Measurements from ENCODE around the gene MCM3. TPM values are rescaled to one million over a fixed set of nuclear protein-coding genes. Genes with fewer than 3 reads are reported as not detected.

MCM3 gene
- total and polyA plus RNA-seq, 7 experiments from 2014 or later: 20.3 to 157 (median 47.9) TPM

DNA sequence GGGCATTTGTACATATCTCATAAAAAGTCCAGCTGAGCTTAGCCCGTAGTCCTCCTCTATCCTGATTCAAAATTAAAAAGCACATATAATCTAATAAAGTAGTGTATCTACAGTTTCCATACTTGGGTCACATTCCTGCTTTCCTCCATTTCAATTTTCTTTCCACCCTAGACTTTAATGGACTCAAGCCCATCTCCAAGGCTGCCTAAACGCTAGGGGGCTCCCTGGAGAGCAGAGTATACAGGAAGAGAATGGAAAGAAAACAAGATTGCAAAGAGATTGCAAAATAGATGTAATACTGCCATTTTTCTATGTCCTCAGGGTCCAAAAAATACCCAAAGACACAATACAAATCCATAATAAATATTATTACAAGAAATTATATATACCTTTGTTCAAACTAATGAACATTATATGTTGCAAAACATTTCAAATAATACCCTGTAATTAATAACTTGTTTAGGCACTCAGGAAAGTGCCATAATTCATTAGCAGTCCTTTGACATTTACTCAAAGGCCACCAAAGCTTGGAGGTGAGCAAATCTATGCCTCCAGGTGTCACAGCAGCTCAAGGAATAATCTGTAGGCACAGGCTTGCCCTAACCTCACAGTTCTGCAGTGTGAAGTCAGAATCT is 2.4 kb upstream of the MCM3 start:
- intact Hi-C loops (cut with micrococcal nuclease): loop anchor here (1.0 to 5.0 kb wide), 12 partner anchors 9 to 710 kb away; partner anchors contain the start of genes GSTA4 (in 1 of the 2) and PAQR8 (in 1 of the 2)
- Histone ChIP-seq H3K27me3 (ENCODE audit: control insufficient read depth in 2 of 2, insufficient read depth in 2 of 2, low read length in 2 of 2) (no peaks in the 10 kb centered on the region), H3K4me3 (ENCODE audit: low read length) (no peak overlapping the region), H3K4me1 (ENCODE audit: control insufficient read depth in 2 of 2, insufficient read depth in 2 of 2, low read length in 2 of 2) (peaks cover 32 to 33% of the 10 kb centered on the region in 2 donors), H3K9me3 (ENCODE audit: control insufficient read depth in 2 of 3, low read length in 3 of 3) (no peaks in the 10 kb centered on the region), H3K36me3 (ENCODE audit: control insufficient read depth in 2 of 3, insufficient read depth in 3 of 3, low read length in 3 of 3) (peaks cover 0 to 8% (median 0%) of the 10 kb centered on the region in 3 experiments), H3K27ac (ENCODE audit: low read depth, low read length) (peak overlapping the region; percentile 74)
- Mint-ChIP-seq H3K27ac (peak overlapping the region in 7 of 9 donors; percentile 54 to 90 (median 77)), H3K27me3 (no peaks in the 10 kb centered on the region), H3K4me1 (peaks cover 24 to 62% (median 42%) of the 10 kb centered on the region in 7 donors), H3K36me3 (peaks cover 5 to 13% (median 7%) of the 10 kb centered on the region in 5 donors), H3K9me3 (no peaks in the 10 kb centered on the region), H3K4me3 (peak overlapping the region in 7 of 10 donors; percentile 10 to 52 (median 41))
- POLR2A ChIA-PET: interaction anchor here (0.7 to 6.3 kb wide), 13 partner anchors 18 to 778 kb away, joined by 3 to 92 read pairs (median 13); partner anchors contain the start of genes EFHC1, FBXO9 and PAQR8
- DNase-seq (peak in 8 of 9 donors; percentile 38 to 71 (median 56)), ATAC-seq (no peak)
- CTCF ChIA-PET: interaction anchor here (0.6 to 5.1 kb wide), 15 partner anchors 13 to 890 kb away, joined by 3 to 88 read pairs (median 8); partner anchors contain the start of genes EFHC1 and PAQR8

DNA sequence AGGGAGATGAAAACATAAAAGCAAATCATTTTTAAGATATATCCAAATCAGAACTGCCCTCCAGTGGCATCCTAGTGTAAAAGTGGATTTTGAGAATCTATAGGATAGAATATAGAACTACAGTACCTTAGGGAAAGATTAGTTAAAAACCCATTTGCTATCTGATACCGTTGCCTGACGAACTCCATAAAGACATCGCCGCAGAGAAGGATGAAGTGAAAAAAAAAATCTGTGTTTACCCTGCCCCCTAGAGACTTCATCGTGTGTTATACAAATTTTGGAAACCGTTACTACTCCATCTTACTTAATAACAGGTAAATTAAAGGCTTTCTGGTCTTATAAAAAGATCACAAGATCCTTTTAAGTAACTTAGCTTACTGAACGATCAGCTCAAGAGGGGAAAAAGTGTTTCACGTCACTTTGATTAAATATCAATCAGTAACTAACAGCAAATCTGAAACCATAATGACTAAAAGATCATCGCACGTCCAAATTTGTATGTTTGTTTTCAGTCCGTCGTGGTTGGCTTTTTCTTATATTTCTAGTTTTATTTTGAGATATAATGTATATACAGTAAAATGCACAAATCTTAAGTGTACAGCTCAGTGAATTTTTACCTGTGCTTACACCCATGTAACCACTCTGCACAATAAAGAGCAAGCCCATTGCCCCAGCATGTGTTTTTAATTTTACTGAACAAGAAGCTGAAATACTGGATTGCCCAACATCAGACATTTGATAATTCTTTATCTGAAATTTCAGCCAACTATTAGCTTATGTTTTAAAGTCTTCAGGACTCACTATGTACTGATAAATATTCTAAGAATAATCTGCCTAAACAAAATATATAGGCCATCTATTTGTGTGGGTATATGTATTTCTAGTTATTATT is 881 bp upstream of the MCM3 start:
- Histone ChIP-seq H3K27ac (ENCODE audit: low read depth, low read length) (peak overlapping the region; percentile 74), H3K4me3 (ENCODE audit: low read length) (peak overlapping the region; percentile 77), H3K4me1 (ENCODE audit: control insufficient read depth in 2 of 2, insufficient read depth in 2 of 2, low read length in 2 of 2) (peaks cover 32 to 33% of the 10 kb centered on the region in 2 donors), H3K27me3 (ENCODE audit: control insufficient read depth in 2 of 2, insufficient read depth in 2 of 2, low read length in 2 of 2) (no peaks in the 10 kb centered on the region), H3K36me3 (ENCODE audit: control insufficient read depth in 2 of 3, insufficient read depth in 3 of 3, low read length in 3 of 3) (peaks cover 0 to 21% (median 0%) of the 10 kb centered on the region in 3 experiments), H3K9me3 (ENCODE audit: control insufficient read depth in 2 of 3, low read length in 3 of 3) (no peaks in the 10 kb centered on the region)
- DNase-seq (peak in 1 of 9 donors; percentile 40), ATAC-seq (peak; percentile 41)
- Mint-ChIP-seq H3K27me3 (no peaks in the 10 kb centered on the region), H3K27ac (peak overlapping the region in 1 of 9 donors; percentile 36), H3K4me1 (peaks cover 23 to 57% (median 46%) of the 10 kb centered on the region in 7 donors), H3K9me3 (no peaks in the 10 kb centered on the region), H3K4me3 (no peak overlapping the region), H3K36me3 (peaks cover 5 to 24% (median 19%) of the 10 kb centered on the region in 5 donors)
- intact Hi-C loops (cut with micrococcal nuclease): loop anchor here (1.0 to 5.0 kb wide), 7 partner anchors 23 to 712 kb away; partner anchors contain the start of gene GSTA4 (in 1 of the 2)
- ChIA-PET POLR2A (interaction anchor here (0.6 to 6.3 kb wide), 32 partner anchors 11 to 780 kb away, joined by 3 to 92 read pairs (median 6); partner anchors contain the start of genes EFHC1, FBXO9, GSTA4 and PAQR8), CTCF (interaction anchor here (0.6 to 5.1 kb wide), 21 partner anchors 8 to 1076 kb away, joined by 3 to 88 read pairs (median 5); partner anchors contain the start of genes EFHC1, PAQR8 and TRAM2)

GRCh38 chr6:52284131-52284459 is 447 bp downstream of the MCM3 start:
- Mint-ChIP-seq H3K27me3 (no peaks in the 10 kb centered on the region), H3K4me1 (peaks cover 22 to 56% (median 46%) of the 10 kb centered on the region in 7 donors), H3K4me3 (no peak overlapping the region), H3K36me3 (peaks cover 5 to 27% (median 26%) of the 10 kb centered on the region in 5 donors), H3K9me3 (no peaks in the 10 kb centered on the region), H3K27ac (peak overlapping the region in 4 of 9 donors; percentile 28 to 53 (median 30))
- ChIA-PET CTCF (interaction anchor here (1.6 to 5.1 kb wide), 6 partner anchors 78 to 378 kb away, joined by 5 to 88 read pairs (median 22); partner anchors contain the start of gene PAQR8), POLR2A (interaction anchor here (0.6 to 6.3 kb wide), 11 partner anchors 9 to 136 kb away, joined by 3 to 92 read pairs (median 14); partner anchors contain the start of genes EFHC1 and PAQR8)
- Histone ChIP-seq H3K4me1 (ENCODE audit: control insufficient read depth in 2 of 2, insufficient read depth in 2 of 2, low read length in 2 of 2) (peaks cover 32 to 33% of the 10 kb centered on the region in 2 donors), H3K27me3 (ENCODE audit: control insufficient read depth in 2 of 2, insufficient read depth in 2 of 2, low read length in 2 of 2) (no peaks in the 10 kb centered on the region), H3K36me3 (ENCODE audit: control insufficient read depth in 2 of 3, insufficient read depth in 3 of 3, low read length in 3 of 3) (peaks cover 6 to 34% (median 7%) of the 10 kb centered on the region in 3 experiments), H3K4me3 (ENCODE audit: low read length) (peak overlapping the region; percentile 77), H3K27ac (ENCODE audit: low read depth, low read length) (peak overlapping the region; percentile 74), H3K9me3 (ENCODE audit: control insufficient read depth in 2 of 3, low read length in 3 of 3) (no peaks in the 10 kb centered on the region)
- ATAC-seq (no peak), DNase-seq (peak in 2 of 9 donors; percentile 27 to 49)
- intact Hi-C loops (cut with micrococcal nuclease): loop anchor here (1.0 to 5.0 kb wide), 12 partner anchors 21 to 1263 kb away; partner anchors contain the start of genes EFHC1 (in 2 of the 2), TRAM2 (in 2 of the 2), GCLC (in 1 of the 2) and GSTA4 (in 1 of the 2)

DNA sequence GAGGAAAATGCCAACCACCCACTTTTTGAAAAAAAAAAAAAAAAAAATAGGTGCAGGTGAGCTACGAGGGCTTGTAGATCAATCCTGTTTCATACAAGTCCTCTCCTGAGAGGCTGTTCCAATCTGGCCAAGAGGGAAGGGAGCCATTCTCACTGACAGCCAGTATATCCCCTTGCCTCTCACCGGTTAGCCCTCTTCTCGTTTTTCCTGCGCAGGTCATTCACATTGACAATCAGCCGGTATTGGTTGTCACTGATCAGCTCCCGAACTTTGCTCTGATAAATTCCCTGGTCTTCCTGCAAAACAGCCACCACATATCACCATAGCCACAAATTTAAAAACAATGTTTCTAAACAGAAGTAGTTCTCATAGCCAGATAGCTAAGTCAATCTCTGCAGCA is 1.4 kb downstream of the MCM3 start:
- ATAC-seq (no peak), DNase-seq (no peak)
- no peaks in the 10 kb centered on the region for H3K9me3 Mint-ChIP-seq
- H3K9me3 ChIP-seq (ENCODE audit: control insufficient read depth in 2 of 3, low read length in 3 of 3): no peaks in the 10 kb centered on the region
- H3K36me3 ChIP-seq (ENCODE audit: control insufficient read depth in 2 of 3, insufficient read depth in 3 of 3, low read length in 3 of 3): peaks cover 6 to 42% (median 14%) of the 10 kb centered on the region in 3 experiments
- H3K27ac Mint-ChIP-seq: peak overlapping the region in 4 of 9 donors; percentile 6 to 77 (median 36)
- ChIA-PET CTCF (interaction anchor here (0.7 to 5.0 kb wide), 7 partner anchors 12 to 379 kb away, joined by 3 to 23 read pairs (median 5); no protein-coding TSS in a partner anchor), POLR2A (interaction anchor here (2.9 to 6.3 kb wide), 4 partner anchors 8 to 116 kb away, joined by 14 to 92 read pairs (median 76); partner anchors contain the start of gene PAQR8)
- H3K4me1 ChIP-seq (ENCODE audit: control insufficient read depth in 2 of 2, insufficient read depth in 2 of 2, low read length in 2 of 2): peaks cover 32 to 33% of the 10 kb centered on the region in 2 donors
- H3K27me3 ChIP-seq (ENCODE audit: control insufficient read depth in 2 of 2, insufficient read depth in 2 of 2, low read length in 2 of 2): no peaks in the 10 kb centered on the region
- no peaks in the 10 kb centered on the region for H3K27me3 Mint-ChIP-seq
- H3K36me3 Mint-ChIP-seq: peaks cover 5 to 34% (median 32%) of the 10 kb centered on the region in 5 donors
- H3K27ac ChIP-seq (ENCODE audit: low read depth, low read length): no peak overlapping the region
- H3K4me3 Mint-ChIP-seq: peak overlapping the region in 5 of 10 donors; percentile 42 to 89 (median 56)
- H3K4me3 ChIP-seq (ENCODE audit: low read length): no peak overlapping the region
- H3K4me1 Mint-ChIP-seq: peaks cover 18 to 59% (median 46%) of the 10 kb centered on the region in 7 donors
- intact Hi-C loops (cut with micrococcal nuclease): loop anchor here (5.0 kb wide), 2 partner anchors 1199 to 1264 kb away; partner anchors contain the start of gene GCLC (in 1 of the 2)

GRCh38 chr6:52276130-52276529 is 8.4 kb downstream of the MCM3 start:
- ATAC-seq: no peak
- no peaks in the 10 kb centered on the region for H3K27me3 Mint-ChIP-seq
- peaks cover 11 to 56% (median 46%) of the 10 kb centered on the region in 5 donors for H3K36me3 Mint-ChIP-seq
- no peak overlapping the region for H3K4me3 Mint-ChIP-seq
- H3K9me3 Mint-ChIP-seq: no peaks in the 10 kb centered on the region
- Histone ChIP-seq H3K4me3 (ENCODE audit: low read length) (no peak overlapping the region), H3K27me3 (ENCODE audit: control insufficient read depth in 2 of 2, insufficient read depth in 2 of 2, low read length in 2 of 2) (no peaks in the 10 kb centered on the region), H3K27ac (ENCODE audit: low read depth, low read length) (no peak overlapping the region), H3K9me3 (ENCODE audit: control insufficient read depth in 2 of 3, low read length in 3 of 3) (no peaks in the 10 kb centered on the region), H3K36me3 (ENCODE audit: control insufficient read depth in 2 of 3, insufficient read depth in 3 of 3, low read length in 3 of 3) (peaks cover 12 to 78% (median 20%) of the 10 kb centered on the region in 3 experiments), H3K4me1 (ENCODE audit: control insufficient read depth in 2 of 2, insufficient read depth in 2 of 2, low read length in 2 of 2) (no peaks in the 10 kb centered on the region)
- ChIA-PET CTCF (interaction anchor here (0.7 to 1.3 kb wide), 3 partner anchors 12 to 124 kb away, joined by 3 to 7 read pairs (median 4); no protein-coding TSS in a partner anchor), POLR2A (interaction anchor here (0.6 to 3.1 kb wide), 2 partner anchors 9 to 15 kb away, joined by 3 to 14 read pairs; partner anchors contain the start of gene MCM3)
- no peak for DNase-seq
- intact Hi-C loops (cut with micrococcal nuclease): no loop called here
- peaks cover 0 to 42% (median 8%) of the 10 kb centered on the region in 7 donors for H3K4me1 Mint-ChIP-seq
- H3K27ac Mint-ChIP-seq: peak overlapping the region in 2 of 9 donors; percentile 21 to 74
